BE2C (cell line): ENCODE data around the gene ST8SIA4. TPM values are rescaled to one million over a fixed set of nuclear protein-coding genes. Genes with fewer than 3 reads are reported as not detected.
A peak's percentile ranks its signal among the peaks of the same experiment; 100 is the strongest.

Source experiments
- DNase-seq: peaks from one replicate; pipeline ENCODE4 v3.0.0-alpha.2; 2020
- H3K27me3 ChIP-seq: fragments of 250-450 bp; sonication (Bioruptor Pico); 2 replicates; pipeline ENCODE4 v1.5.1; 2020; ENCODE audit warnings: mild to moderate bottlenecking
- H3K36me3 ChIP-seq: fragments of 250-450 bp; sonication (Bioruptor Pico); 2 replicates; pipeline ENCODE4 v1.5.1; 2020; ENCODE audit warnings: mild to moderate bottlenecking
- H3K4me1 ChIP-seq: fragments of 250-450 bp; sonication (Bioruptor Pico); 2 replicates; pipeline ENCODE4 v1.5.1; 2020
- H3K4me3 ChIP-seq: 2 replicates; pipeline ENCODE4 v1.5.1; 2011; ENCODE audit warnings: low read depth, low read length
- H3K9me3 ChIP-seq: fragments of 250-450 bp; sonication (Bioruptor Pico); 2 replicates; pipeline ENCODE4 v1.5.1; 2020
- polyA plus RNA-seq: library from polyadenylated mRNA; unstranded; fragments of >200 nt; gene quantifications from one replicate; pipeline ENCODE4 v1.2.1, GENCODE V29; 2012; ENCODE audit warnings: low read depth, missing spikeins; ENCODE audit not compliant: insufficient read length, insufficient read depth
- TF ChIP-seq, protein P1 (sequence below): IDR thresholded peaks from 2 replicates; pipeline ENCODE4 v1.5.1; 2012; ENCODE audit warnings: mild to moderate bottlenecking, low read depth, low read length

ST8SIA4 gene, protein sequence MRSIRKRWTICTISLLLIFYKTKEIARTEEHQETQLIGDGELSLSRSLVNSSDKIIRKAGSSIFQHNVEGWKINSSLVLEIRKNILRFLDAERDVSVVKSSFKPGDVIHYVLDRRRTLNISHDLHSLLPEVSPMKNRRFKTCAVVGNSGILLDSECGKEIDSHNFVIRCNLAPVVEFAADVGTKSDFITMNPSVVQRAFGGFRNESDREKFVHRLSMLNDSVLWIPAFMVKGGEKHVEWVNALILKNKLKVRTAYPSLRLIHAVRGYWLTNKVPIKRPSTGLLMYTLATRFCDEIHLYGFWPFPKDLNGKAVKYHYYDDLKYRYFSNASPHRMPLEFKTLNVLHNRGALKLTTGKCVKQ
- 0.52 TPM for polyA plus RNA-seq

DNA sequence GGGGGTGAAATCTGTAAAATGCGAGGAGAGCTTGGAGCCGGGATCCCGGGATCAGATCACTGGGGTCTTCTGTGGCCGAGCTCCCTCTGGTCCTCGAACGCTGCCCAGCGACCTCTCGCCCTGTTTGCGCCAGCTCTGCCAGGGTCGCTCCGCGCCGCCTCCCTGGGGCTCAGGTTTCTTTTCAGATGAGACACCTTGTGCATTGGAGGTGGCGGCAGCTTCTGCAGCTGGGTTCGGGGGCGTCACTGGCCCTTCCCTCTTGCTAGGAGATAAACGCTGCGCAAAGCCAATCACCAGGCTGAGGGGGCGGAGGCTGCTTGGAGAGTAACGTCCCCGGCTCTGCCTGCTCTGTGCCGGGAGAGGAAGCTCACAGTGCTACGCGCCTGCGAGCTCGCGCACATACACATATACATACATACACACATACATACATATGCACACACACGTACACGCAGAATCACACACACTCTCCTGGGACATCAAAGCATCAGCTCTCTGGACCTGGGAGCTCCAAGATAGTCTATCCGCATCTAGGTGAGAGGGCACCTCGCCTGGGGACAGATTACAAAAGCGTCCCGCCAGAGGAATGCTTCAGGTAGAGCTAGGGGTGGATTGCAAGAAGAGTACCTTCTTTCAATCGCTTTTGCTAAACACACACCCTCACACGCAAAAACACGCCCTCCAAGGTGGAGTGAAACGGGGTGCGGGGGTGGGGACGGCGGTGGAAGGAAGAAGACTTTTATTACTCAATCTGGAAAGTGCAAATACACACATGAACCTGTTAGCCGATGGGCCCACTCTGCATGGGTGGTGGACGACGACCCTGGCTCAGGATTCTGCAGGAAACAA, at the start of gene ST8SIA4:
TSS of gene ST8SIA4 (minus strand) at position 244 of the 849 bp plus-strand sequence. CDS start 327 bp downstream, outside the sequence.
- peak within 1 kb of the TSS; percentile 67 for H3K4me3 ChIP-seq
- TF ChIP-seq, protein P1, sequence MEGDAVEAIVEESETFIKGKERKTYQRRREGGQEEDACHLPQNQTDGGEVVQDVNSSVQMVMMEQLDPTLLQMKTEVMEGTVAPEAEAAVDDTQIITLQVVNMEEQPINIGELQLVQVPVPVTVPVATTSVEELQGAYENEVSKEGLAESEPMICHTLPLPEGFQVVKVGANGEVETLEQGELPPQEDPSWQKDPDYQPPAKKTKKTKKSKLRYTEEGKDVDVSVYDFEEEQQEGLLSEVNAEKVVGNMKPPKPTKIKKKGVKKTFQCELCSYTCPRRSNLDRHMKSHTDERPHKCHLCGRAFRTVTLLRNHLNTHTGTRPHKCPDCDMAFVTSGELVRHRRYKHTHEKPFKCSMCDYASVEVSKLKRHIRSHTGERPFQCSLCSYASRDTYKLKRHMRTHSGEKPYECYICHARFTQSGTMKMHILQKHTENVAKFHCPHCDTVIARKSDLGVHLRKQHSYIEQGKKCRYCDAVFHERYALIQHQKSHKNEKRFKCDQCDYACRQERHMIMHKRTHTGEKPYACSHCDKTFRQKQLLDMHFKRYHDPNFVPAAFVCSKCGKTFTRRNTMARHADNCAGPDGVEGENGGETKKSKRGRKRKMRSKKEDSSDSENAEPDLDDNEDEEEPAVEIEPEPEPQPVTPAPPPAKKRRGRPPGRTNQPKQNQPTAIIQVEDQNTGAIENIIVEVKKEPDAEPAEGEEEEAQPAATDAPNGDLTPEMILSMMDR: no peak

DNA sequence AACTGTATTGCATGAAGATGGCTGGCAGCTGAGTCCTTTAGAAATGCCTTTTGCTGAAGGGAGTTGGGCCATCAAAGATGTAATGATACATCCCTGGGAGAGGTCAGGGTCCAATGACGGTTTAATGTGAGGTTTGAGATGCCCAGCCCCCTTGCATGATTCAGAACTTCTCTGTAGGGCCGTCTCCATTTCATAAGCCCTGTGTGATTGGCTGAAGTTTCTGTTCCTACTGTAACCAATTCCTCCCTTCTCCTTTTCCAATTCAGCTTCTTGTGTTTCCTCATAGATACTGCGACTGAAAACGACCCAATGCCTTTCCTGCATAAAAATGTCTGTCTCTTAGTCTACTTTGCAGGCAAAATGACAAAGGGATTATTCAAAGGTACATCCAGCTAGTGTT, 47.9 kb upstream of the ST8SIA4 start:
- Histone ChIP-seq H3K9me3 (no peaks in the 10 kb centered on the region), H3K36me3 (no peaks in the 10 kb centered on the region), H3K4me3 (no peak overlapping the region), H3K27me3 (no peaks in the 10 kb centered on the region), H3K4me1 (no peaks in the 10 kb centered on the region)
- DNase-seq: no peak
- TF ChIP-seq, protein P1: no peak

More for the DNA sequence above, at the start of gene ST8SIA4:
- Histone ChIP-seq H3K36me3 (no peaks in the 10 kb centered on the region), H3K4me1 (no peaks in the 10 kb centered on the region), H3K27me3 (no peaks in the 10 kb centered on the region; the same call in 1 of the 2 replicates), H3K9me3 (no peaks in the 10 kb centered on the region)
- peak; percentile 87 for DNase-seq

DNA sequence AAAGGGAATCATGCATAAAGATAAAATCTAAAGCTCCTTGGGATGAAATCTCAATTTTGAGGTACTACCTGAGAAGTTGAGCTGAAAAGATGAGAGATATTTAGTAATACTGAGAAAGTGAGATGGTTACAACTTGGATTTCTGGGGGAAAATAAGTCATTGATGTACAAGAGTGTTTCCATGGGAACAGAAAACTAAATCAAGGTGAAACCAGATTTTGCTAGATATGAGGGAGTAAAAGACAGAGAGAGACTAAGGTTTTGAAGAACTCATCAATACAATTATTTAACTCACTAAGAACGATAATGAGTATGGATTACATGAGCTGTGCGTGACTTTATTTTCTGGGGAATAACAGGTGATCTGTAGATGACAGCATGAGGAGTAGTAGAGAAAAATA, 10.2 kb upstream of the ST8SIA4 start:
- TF ChIP-seq, protein P1: no peak
- Histone ChIP-seq H3K4me3 (no peak overlapping the region), H3K9me3 (no peaks in the 10 kb centered on the region), H3K27me3 (no peaks in the 10 kb centered on the region), H3K36me3 (no peaks in the 10 kb centered on the region), H3K4me1 (no peaks in the 10 kb centered on the region)
- DNase-seq: no peak

DNA sequence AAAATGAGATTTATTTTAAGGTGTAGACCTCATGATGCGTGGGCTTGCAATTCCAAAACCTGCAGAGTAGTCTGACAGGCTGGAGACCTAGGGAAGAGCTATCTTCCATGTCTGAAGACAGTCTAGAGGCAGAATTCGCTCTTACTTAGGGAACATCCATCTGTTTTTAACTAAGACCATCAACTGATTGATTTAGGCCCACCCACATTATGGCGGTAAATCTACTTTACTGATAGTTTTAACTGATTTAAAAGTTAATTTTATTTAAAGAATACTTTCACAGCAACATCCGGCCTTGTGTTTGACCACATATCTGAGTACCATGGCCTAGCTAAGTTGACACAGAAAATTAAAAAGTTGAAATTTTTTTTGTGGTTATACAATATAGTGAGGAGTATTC, 6.0 kb upstream of the ST8SIA4 start:
- Histone ChIP-seq H3K36me3 (no peaks in the 10 kb centered on the region), H3K4me1 (no peaks in the 10 kb centered on the region), H3K4me3 (no peak overlapping the region), H3K9me3 (no peaks in the 10 kb centered on the region), H3K27me3 (no peaks in the 10 kb centered on the region)
- no peak for DNase-seq
- TF ChIP-seq, protein P1: no peak

DNA sequence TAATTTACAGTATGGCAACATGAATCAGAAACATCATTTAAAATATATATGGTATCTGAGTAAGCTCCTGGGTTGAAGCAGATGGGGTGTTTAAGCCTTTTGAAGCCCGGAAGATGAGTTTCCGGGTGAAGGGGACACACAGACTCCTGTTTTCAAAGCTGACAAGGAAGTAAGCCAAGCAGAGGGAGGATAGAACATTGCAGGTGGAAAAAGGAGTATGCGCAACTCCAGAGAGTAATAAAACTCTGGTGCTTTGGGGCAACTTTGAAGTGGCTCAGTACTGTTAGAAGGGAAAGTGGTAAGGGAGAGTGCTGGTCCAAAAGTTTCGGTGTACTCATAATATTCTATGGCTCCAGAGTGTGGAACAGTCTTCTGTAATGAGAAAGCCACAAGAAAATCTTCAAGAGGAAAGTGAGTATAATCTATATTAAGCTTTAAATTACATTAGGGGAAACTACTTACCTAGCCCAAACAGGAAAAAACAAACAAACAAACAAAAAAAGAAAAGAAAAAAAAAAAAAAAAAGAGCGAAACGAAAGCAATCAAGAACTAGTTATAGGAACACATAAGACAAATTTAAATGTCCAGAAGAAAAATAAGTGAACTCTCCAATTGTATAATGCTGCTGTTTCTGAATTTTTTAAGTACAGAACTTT, 2.3 kb upstream of the ST8SIA4 start:
- no peaks in the 10 kb centered on the region for H3K9me3 ChIP-seq
- TF ChIP-seq, protein P1: no peak
- DNase-seq: no peak
- H3K4me3 ChIP-seq: no peak overlapping the region
- H3K4me1 ChIP-seq: no peaks in the 10 kb centered on the region
- no peaks in the 10 kb centered on the region for H3K36me3 ChIP-seq
- no peaks in the 10 kb centered on the region; the same call in 1 of the 2 replicates for H3K27me3 ChIP-seq
